Measurements from ENCODE around the gene TACC3. TPM values are rescaled to one million over a fixed set of nuclear protein-coding genes. Genes with fewer than 3 reads are reported as not detected.

TACC3 gene
- total RNA-seq, 1 donor from 2014 or later, result 13.9 TPM

- Histone ChIP-seq H3K4me3 (ENCODE audit: low read depth, low read length) (no peak overlapping the region), H3K27me3 (ENCODE audit: control insufficient read depth, insufficient read depth, low read length) (peaks cover 10% of the 10 kb centered on the region), H3K36me3 (ENCODE audit: control insufficient read depth, insufficient read depth, low read length) (no peaks in the 10 kb centered on the region)
- DNase-seq (ENCODE audit: low read depth), result no peak
- TF ChIP-seq CTCF (IDR thresholded peaks at IDR 0.05; ENCODE audit: insufficient read depth, low read length, poor library complexity, severe bottlenecking), result no peak
Measured at GRCh38 chr4:1751919-1752283, 30.6 kb downstream of the TACC3 start.

DNA sequence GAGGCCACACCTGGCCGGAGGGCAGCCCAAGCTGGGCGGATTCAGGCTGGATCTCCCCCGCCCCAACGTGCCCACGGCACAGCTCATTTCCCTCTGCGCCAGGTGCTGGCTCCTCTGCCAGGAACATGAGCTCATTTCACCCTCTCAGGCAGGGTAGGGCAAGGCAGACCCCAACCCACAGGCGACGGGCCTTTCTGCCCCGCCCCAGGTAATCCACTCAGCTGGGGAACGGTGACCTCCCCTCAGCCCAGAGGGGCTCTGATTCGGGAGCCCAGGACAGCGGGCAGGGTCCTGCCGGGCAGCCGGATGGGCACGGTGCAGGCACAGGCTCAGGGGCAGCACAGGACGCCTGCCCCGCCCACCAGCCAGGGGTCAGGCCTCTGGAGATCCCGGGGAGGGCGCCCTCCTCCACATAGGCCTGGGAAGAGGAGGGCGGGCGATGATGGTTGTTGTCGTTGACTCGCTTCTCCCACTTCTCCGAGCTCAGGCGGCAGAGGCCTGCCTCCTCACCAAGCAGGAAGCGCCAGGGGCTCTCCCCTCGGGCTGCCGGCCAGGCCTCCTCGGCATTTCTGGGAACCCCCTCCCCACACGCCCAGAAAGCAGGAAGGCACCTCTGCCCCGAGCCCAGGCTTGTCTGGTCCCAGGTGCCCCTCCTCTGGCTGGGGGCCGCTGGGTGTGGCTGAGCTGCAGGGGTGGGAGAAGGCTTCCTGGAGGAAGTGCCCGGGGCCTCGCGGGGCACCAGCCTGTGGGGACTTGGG lies 31.1 kb downstream of the TACC3 start:
- Histone ChIP-seq H3K4me3 (ENCODE audit: low read depth, low read length) (no peak overlapping the region), H3K27me3 (ENCODE audit: control insufficient read depth, insufficient read depth, low read length) (peaks cover 10% of the 10 kb centered on the region), H3K36me3 (ENCODE audit: control insufficient read depth, insufficient read depth, low read length) (no peaks in the 10 kb centered on the region)
- TF ChIP-seq CTCF (IDR thresholded peaks at IDR 0.05; ENCODE audit: insufficient read depth, low read length, poor library complexity, severe bottlenecking), result no peak
- no peak for DNase-seq (ENCODE audit: low read depth)

DNA sequence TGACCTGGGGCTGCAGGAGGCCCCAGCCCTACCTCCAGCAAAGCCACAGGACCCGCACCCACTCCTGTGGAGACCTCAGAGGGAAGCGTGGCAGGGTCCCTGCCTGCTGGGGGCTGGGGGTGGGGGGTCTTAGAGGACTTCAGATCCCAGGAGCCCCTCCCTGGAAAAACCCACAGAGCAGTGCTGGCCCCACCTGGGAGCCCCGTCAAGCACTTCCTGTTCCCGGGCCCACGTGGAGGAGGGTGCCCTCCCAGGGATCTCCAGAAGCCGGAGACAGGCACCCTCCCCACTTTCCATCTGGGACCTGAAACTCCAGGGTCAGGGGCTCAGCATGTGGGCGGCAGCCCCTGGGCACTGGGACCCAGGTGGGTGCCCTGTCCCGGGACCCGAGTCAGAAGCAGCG lies 32.0 kb downstream of the TACC3 start:
- DNase-seq (ENCODE audit: low read depth), result no peak
- no peak for TF ChIP-seq CTCF (IDR thresholded peaks at IDR 0.05; ENCODE audit: insufficient read depth, low read length, poor library complexity, severe bottlenecking)

GRCh38 chr4:1753697-1754311 lies 32.5 kb downstream of the TACC3 start:
- TF ChIP-seq CTCF (IDR thresholded peaks at IDR 0.05; ENCODE audit: insufficient read depth, low read length, poor library complexity, severe bottlenecking), result no peak
- no peak for DNase-seq (ENCODE audit: low read depth)
- Histone ChIP-seq H3K27me3 (ENCODE audit: control insufficient read depth, insufficient read depth, low read length) (peaks cover 2% of the 10 kb centered on the region), H3K36me3 (ENCODE audit: control insufficient read depth, insufficient read depth, low read length) (no peaks in the 10 kb centered on the region), H3K4me3 (ENCODE audit: low read depth, low read length) (no peak overlapping the region)

More for the DNA sequence above, 32.0 kb downstream of the TACC3 start:
- no peaks in the 10 kb centered on the region for H3K36me3 ChIP-seq (ENCODE audit: control insufficient read depth, insufficient read depth, low read length)
- no peak overlapping the region for H3K4me3 ChIP-seq (ENCODE audit: low read depth, low read length)
- peaks cover 5% of the 10 kb centered on the region for H3K27me3 ChIP-seq (ENCODE audit: control insufficient read depth, insufficient read depth, low read length)

GRCh38 chr4:1754336-1754735 lies 33.0 kb downstream of the TACC3 start:
- peaks cover 2% of the 10 kb centered on the region for H3K27me3 ChIP-seq (ENCODE audit: control insufficient read depth, insufficient read depth, low read length)
- H3K36me3 ChIP-seq (ENCODE audit: control insufficient read depth, insufficient read depth, low read length), result no peaks in the 10 kb centered on the region
- H3K4me3 ChIP-seq (ENCODE audit: low read depth, low read length), result no peak overlapping the region
- no peak for TF ChIP-seq CTCF (IDR thresholded peaks at IDR 0.05; ENCODE audit: insufficient read depth, low read length, poor library complexity, severe bottlenecking)
- DNase-seq (ENCODE audit: low read depth), result no peak
